ENCODE results near the gene PPIL4.
"Not testable (repeated sequence)": the region's sequence is repeated elsewhere in the genome, so short reads cannot be mapped to it uniquely, and the experiment has no call there.

PPIL4 gene

DNA sequence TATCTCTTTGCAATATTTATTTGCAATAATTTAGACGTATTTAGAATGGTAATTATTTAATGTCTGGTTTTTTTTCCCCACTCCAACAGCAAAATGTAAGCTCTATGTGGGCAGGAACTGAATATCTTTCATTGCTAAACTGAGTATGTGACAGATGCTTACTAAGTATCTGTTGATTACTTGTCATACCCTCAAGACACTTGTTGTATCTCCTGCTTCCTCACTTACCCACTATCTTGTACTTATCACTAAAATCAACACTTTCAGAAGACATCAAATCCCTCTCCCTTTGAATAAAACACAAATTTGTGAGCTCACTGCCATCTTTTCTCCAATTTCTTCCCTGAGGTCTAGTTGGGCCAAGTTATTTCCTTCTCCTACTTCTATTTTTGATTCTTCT is 30.3 kb downstream of the PPIL4 start:
- DNase-seq (ENCODE audit: low read depth), result no peak

DNA sequence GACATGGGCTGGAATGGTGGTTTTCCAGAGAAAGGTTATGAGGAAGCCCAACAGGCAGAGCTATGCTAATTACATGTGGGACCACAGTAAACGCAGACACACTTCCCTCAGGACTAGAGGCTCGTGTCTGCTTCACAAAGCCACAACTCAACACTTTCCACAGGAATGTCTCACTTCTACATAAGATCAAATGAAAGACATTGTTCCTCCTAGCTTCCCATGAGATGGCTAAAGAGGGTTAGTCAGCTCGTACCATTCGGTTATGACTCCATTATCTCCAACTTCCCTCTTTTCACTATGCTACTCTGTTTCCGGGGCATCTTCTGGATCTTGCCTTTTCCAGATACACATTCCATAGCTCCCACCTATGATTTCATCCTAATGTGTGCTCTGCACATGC is 31.9 kb downstream of the PPIL4 start:
- no peak for DNase-seq (ENCODE audit: low read depth)

DNA sequence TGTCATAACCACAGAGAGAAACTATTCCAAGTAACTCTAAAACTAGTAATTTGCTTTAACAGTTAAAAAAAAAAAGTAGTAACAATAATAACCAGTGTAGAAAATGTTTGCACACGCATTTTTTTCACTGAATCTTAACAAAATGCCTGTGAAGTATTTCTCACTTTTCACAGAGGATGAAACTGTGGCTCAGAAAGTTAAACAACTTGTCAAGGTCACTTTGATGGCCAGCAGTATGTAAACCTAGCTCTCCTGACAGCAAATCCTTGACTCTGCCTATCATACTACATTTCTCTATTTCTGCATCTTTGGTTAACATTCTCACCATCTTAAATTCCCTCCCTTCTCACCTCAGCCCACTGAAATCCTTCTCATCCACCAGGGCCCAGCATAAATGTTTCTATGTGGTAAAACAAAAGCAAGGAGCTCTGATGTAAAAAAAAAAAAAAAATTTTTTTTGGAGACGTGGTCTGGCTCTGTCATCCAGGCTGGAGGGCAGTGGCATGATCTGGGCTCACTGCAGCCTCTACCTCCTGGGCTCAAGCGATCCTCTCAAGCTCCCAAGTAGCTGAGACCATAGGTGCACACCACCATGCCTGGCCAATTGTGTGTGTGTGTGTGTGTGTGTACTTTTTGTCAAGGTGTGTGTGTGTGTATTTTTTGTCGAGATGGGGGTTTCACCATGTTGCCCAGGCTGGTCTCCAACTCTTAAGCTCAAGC is 34.9 kb downstream of the PPIL4 start:
- no peak for DNase-seq (ENCODE audit: low read depth)

DNA sequence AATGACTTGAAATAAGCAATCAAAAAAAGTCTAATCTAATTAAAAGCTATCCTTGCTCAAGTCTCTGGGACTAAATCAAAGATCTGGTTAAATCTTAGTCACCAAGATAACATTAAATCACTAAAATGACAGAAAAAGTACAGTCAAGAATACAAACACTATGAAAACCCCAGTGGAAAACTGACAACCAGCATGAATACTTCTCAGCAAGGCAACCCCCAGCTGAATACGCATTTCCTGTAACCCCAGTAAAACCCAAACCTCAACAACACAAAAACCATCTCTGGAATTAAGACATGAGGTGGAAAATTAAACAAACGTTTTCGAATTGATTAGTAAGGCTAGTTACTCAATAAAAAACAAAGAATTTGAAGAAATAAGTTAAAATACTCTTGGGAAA is 37.4 kb downstream of the PPIL4 start:
- DNase-seq (ENCODE audit: low read depth), result no peak

DNA sequence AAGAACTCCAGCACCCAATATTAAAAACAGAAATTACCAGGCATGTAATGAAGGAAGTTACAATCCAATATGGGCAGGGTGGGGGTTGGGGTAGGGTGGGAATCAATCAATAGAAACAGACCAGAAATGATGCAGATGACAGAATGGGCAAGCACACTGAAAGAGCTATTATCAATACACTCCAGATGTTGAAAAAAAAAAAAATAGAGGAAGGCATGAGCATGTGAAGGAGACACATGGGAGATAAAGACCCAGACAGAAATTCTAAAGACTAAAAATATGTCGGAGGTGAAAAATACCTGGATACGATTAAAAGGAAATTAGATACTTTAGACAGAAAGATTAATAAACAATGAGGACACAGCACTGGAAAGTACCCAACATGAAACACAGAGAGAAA is 42.0 kb downstream of the PPIL4 start:
- no peak for DNase-seq (ENCODE audit: low read depth)

DNA sequence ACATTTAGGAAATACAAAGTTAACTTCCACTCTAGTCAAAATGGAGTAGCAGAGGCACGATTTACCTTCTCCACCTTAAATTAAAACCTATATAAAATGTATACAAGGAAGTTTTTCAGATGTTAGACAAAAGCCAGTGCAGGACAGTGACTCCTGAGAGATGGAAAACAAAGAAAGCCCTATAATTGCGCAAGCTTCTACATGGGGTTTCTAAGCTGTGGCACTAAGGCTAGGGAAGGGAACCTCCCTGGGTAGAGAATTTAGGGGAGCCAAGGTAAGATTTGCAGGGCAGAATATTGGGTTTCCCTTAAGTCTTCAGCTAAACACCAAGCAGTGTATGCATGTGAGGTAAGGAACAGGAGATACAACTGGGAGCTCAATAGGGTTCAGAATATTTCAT is 42.6 kb downstream of the PPIL4 start:
- DNase-seq (ENCODE audit: low read depth), result no peak

DNA sequence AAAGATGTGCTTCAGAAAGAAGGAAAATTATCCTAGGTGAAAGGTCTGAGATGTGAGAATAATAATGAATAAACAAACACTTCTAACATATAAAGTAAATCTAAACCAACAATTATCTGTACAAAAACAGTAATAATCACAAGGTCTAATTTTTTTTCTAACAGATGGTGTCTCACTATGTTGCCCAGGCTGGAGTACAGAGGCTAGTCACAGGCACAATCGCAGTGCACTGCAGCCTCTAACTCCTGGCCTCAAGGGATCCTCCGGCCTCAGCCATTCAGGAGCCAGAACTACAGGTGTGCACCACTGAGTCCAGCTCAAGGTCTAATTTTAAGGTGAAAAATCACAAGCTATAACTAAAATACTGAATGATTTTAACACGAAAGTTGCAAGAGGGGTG is 44.1 kb downstream of the PPIL4 start:
- no peak for DNase-seq (ENCODE audit: low read depth)

DNA sequence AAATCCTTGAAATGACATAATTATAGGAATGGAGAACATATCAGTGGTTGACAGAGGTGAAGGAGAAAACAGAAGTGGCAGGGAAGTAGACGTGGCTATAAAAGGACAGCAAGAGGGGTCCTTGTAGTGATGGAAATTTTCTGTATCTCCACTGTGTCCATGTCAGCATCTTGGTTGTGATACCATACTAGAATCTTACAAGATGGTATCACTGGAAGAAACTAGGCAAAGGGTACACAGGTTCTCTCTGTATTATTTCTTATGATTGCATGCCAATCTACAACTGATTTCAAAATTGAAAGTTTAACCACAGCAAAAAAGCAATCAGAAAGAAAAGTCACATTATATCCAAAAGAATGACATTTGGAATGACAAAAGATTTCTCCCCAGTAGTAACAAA is 44.6 kb downstream of the PPIL4 start:
- no peak for DNase-seq (ENCODE audit: low read depth)

DNA sequence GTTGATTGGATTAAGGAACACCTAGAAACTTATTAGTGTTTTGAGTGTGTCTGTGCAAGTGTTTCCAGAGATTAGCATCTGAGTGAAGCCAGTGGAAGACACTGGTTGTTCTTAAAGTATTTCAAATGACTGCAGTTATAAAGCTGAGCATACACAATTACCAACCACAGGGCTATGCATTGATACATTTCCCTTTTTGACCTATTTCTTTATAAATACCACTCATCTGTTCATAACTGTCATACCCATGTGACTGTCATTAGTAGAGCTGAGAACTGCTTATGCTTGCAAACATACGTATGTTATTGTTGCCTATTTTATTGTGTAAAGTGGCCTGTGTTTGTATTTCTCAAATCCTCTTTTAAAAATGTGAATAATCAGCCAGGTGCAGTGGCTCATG is 45.7 kb downstream of the PPIL4 start:
- DNase-seq (ENCODE audit: low read depth), result no peak

DNA sequence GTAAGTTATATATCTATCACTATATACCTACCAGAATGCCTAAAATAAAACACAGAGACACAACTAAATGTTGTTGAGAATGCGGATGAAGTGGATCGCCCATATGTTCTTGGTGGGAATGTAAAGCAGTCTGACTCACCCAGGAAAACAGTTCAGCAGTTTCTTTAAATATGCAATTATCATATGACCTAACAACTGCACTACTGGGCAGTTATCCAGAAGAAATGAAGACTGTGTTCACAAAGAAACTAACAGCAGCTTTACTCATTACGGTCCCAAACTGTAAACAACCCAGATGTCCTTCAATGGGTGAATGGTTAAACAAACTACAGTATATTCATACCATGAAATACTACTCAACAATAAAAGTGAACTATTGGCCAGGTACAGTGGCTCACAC is 46.8 kb downstream of the PPIL4 start:
- DNase-seq (ENCODE audit: low read depth), result peak; percentile 90

DNA sequence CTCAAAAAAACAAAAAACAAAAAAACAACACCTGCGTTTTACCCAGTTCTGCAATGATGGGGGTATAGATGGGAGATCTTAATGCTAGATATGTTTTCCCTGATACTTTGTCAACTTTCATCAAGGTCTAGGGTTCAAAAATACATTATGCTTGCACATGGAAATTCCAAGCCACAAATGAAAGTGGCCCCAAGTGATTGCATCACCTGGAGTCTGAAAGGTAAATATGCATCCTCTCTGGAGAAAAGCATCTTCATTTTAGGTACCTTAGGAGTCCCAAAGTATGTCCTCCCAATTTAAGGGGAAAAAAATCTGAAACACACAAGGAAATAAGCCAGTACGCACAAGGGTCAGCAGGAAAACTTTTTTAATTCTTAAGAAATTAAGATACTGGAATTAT is 48.5 kb downstream of the PPIL4 start:
- no peak for DNase-seq (ENCODE audit: low read depth)

DNA sequence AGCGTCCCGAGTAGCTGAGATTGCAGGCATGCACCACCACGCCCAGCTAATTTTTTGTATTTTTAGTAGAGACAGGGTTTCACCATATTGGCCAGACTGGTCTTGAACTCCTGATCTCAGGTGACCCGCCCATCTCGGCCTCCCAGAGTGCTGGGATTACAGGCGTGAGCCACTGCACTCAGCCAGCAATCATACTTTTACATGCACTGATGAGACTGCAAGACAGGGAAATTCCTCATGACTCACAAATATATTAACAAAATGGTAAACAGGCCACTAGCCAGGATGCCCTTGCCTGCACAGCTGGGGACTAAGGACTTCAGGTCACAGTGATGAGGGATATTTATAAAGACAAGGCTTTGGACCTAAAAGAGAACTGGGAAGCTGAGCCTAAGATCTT is 49.2 kb downstream of the PPIL4 start:
- peak; percentile 24 for DNase-seq (ENCODE audit: low read depth)

DNA sequence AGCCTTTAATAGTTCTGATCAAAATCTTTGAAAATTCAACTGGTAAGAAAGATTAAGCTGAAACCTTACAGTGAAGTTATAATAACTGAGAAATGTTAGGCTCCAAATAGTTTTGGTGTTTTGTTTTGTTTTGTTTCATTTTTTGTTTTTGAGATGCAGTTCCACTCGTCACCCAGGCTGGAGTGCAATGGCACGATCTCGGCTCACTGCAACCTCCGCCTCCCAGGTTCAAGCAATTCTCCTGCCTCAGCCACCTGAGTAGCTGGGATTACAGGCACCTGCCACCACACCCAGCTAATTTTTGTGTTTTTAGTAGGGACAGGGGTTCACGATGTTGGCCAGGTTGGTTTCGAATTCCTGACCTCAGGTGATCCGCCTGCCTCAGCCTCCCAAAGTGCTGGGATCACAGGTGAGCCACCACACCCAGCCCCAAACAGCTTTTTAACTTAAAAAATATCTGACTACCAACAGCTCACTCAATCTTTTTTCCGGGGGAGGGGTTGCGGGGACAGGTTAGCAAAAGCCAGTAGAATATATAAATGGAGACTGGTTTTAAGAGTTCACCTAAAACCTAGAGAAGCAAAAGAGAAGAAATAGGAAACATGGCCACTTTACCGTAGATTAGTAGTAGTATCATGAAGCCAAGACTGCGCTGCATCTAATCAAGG is 50.4 kb downstream of the PPIL4 start:
- not testable (repeated sequence) for DNase-seq (ENCODE audit: low read depth)

DNA sequence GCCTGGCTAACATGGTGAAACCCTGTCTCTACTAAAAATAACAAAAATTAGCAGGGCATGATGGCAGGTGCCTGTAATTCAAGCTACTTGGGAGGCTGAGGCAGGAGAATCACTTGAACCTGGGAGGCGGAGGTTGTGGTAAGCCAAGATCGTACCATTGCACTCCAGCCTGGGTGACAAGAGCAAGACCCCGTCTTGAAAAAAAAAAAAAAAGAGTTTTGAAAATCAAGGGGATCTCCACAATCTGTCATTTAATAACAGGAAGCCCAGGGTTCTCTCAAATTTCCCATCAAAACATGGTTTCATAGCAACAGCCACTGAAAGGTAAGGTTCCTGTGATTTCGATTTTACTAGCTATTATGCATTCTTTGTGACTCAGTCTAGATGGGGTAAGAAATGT is 51.0 kb downstream of the PPIL4 start:
- not testable (repeated sequence) for DNase-seq (ENCODE audit: low read depth)

DNA sequence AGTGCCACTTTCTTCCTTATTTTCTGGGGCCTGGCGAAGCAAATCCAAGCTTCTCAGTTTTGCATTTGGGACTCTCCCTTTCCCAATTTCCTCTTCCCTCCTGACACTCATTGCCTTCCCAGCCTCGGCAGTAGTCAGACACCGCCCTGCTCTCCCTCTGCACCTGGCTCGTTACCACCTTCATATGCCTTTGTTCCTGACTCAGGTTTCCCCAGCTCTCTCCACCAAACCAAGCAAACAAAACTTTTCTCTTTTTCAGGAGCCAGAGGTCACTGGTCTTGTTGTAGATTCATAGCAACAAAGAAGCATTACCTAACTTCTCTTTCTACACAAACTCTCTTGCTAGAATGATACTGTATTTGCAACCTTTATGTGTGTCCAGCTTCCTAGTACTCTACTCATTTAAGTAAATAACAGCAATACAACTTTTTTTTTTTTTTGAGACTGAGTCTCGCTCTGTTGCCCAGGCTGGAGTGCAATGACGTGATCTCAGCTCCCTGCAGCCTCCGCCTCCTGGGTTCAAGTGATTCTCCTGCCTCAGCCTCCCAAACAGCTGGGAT is 52.0 kb downstream of the PPIL4 start:
- DNase-seq (ENCODE audit: low read depth), result no peak

DNA sequence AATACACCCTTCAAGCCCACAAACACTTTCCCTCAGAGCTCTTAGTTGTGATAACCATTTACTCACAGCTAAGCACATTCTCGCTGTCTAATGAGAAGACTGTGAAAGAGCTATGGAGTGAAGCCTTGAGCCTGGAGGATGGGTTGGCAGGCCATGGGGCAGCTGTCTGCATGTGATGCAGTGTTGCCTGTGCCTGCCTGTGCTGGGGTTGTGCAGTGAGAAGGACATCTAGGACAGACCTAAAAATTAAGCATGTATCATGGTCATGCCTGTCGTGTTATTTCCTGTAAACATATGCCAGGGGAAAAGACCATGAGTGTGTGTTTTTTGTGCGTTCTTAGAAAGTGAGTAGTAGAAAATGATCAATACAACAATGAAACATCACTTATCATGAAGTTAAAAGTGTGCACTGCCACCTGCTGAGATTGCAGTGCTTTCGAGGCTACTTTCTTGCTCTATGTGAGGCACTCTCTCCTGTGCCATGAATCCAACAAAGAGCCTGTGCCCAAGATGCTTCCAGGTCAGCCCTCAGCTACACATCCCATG is 53.0 kb downstream of the PPIL4 start:
- no peak for DNase-seq (ENCODE audit: low read depth)

DNA sequence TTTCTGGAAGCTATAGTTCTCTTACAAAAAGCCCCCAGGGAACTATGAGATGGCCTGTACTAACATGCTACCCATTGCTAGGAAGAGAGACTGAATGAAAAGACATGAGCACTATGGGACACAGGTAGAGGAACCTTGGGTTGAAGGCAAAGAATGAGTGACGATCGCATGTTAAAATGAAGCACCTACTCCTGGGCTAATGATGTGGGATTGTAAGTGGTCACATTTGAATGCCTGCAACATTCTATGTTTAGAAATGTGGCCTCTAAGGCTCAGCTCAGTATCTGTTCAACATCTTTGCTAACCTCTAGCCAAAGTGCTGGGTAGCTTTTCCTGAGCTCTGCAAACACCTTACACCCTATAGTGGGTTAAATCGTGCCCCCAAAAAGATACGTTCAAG is 55.9 kb downstream of the PPIL4 start:
- no peak for DNase-seq (ENCODE audit: low read depth)

DNA sequence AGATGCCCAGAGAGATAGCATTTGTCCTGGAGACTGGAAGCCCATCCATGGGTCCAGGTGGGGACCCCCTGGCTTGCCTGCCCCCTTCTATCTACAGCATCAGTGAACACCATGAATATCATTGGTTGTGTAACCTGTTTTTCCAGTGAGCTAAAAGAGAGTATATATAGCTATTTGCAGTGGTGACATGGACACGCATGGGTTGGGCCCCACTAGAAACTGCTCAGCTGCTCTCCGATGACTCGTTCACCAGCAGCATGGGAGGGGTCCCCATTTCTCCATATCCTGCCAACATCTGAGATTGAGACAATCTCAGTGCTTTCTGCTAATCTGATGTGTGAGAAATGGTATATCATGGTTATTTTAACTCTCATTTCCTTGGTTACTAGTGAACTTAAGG is 57.0 kb downstream of the PPIL4 start:
- no peak for DNase-seq (ENCODE audit: low read depth)

DNA sequence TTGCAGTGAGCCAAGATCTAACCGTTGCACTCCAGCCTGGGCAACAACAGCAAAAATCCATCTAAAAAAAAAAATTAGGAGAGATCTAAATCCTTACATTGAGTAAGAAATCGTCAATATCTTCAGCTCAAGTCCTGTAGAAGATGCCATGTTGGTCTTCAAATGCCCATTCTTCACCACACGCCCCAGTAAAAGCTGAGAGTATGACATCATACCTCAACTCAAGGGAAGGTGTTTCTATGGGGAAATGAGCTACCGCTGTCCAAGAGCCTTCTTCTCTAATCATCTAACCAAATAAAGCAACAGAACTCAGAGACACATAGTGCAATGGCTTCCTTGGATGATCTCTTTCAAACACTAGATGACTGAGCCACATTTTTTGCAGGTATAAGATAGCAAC is 58.5 kb downstream of the PPIL4 start:
- DNase-seq (ENCODE audit: low read depth), result no peak

DNA sequence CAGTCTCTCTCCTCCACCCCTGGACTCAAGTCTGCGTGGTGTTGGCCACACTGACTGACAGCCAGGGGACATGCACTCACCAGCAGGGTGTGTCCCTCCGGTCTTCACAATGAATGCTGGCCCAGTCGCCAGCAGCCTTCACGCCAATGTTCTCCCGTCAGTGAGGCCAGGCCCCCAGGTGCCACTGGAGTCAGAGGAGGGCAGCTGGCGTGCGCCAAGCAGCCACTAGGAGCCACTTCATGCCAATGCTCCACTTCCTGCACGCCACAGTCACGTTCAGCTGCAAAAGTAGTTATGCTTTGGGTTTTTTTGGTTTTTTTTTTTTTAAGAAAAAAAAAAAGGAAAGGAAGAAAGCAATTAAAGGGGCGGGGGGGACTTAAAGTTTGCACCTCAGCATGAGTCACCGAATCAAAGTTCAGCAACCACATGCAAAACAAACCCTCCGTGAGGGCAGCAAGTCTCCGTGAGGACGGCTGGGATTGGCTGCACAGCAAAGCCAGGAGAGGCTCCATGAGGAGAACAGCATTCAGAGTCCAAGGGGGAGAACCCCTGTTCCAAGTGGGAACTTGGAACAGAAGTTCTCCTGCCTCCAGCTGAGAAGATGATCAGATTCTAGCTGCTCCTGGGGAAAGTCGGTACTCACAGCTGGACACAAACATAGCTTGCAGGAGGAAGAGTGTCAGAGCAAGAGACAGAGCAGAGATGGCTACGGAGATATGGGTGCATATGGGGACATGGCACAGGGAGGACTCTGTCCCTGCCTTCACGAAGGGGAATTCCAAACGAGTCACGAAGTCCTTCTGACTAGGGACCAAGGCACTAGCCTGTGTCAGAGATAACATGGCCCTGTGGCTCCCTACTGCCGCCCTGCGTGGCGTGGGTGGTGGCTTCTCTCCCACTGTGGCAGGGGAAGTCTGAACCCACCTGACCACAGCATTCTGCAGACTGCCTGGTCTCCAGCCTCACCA is 60.8 kb downstream of the PPIL4 start, which contains the start of gene ZC3H12D:
TSS of gene ZC3H12D (minus strand) at position 282 of the 968 bp plus-strand sequence. CDS start 10,471 bp downstream, outside the sequence.
- no peak for DNase-seq (ENCODE audit: low read depth)

DNA sequence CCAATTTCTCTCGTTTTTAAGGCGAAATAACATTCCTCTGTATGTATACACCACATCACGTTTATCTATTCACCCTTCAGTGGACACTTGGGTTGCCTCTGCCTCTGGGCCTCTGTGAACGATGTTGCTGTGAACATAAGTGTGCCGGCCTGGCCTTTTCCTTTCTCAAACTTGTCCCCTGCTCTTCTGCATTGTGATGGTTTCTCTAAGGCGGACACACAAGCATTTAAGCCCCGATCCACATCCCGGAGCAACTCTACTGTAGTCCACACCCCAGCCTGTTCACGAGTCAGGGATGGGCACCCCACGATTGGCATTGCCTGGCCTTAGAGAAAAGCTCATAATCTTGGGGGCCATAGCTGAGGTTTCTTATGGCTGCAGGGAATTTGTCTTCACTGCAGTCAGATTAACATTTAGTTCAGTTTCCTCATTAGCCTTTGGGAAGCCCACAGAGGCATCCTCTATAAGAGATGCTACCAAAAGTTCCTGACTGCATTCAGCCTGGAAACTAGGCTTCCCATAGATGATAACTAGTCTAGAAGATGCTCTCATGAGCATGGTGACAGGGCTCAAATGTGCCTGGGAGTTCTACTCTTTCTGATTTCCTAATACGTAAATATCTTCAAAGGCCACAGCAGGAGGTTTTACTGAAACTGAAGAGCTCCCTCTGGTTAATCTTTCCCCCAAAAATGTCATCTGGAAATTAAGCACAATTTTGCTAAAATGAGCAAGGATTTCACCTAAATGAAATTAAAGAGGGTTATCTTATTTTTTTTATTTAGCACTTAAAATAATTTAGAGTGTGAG is 61.8 kb downstream of the PPIL4 start:
- DNase-seq (ENCODE audit: low read depth), result no peak

Data from non-pigmented ciliary epithelial cell (primary cell).